Ammon's horn (tissue), 1 donor: ENCODE measurements around the gene SDC3.
A peak's percentile ranks its signal among the peaks of the same experiment; 100 is the strongest.

Experiments
- DNase-seq: peaks from one replicate; pipeline ENCODE4 v3.0.0-alpha.2; 2016; ENCODE audit warnings: low spot score

Gene SDC3

GRCh38 chr1:30847358-30847972, 61.1 kb downstream of the SDC3 start:
- peak; percentile 92 for DNase-seq

- DNase-seq = no peak
Measured at GRCh38 chr1:30846587-30846986, 62.0 kb downstream of the SDC3 start.

- no peak for DNase-seq
Measured at GRCh38 chr1:30845904-30846290, 62.7 kb downstream of the SDC3 start.

GRCh38 chr1:30845237-30845903, 63.2 kb downstream of the SDC3 start:
- no peak for DNase-seq

- DNase-seq = no peak
Measured at GRCh38 chr1:30844631-30845030, 63.9 kb downstream of the SDC3 start.

GRCh38 chr1:30842697-30843354, 65.7 kb downstream of the SDC3 start:
- no peak for DNase-seq

- no peak for DNase-seq
Measured at GRCh38 chr1:30840904-30841598, 67.5 kb downstream of the SDC3 start.

- DNase-seq = no peak
Measured at GRCh38 chr1:30839827-30840359, 68.7 kb downstream of the SDC3 start.

- DNase-seq = no peak
Measured at GRCh38 chr1:30838996-30839395, 69.6 kb downstream of the SDC3 start.

- DNase-seq = no peak
Measured at GRCh38 chr1:30837653-30838052, 70.9 kb downstream of the SDC3 start.

GRCh38 chr1:30834253-30834652, 74.3 kb downstream of the SDC3 start:
- DNase-seq = no peak

- no peak for DNase-seq
Measured at GRCh38 chr1:30830537-30830936, 78.0 kb downstream of the SDC3 start.

GRCh38 chr1:30829889-30830288, 78.7 kb downstream of the SDC3 start:
- DNase-seq = no peak

GRCh38 chr1:30824736-30825429, 83.7 kb downstream of the SDC3 start:
- no peak for DNase-seq

GRCh38 chr1:30823969-30824735, 84.4 kb downstream of the SDC3 start:
- peak; percentile 98 for DNase-seq

GRCh38 chr1:30823627-30823968, 85.0 kb downstream of the SDC3 start:
- DNase-seq = no peak

GRCh38 chr1:30822966-30823581, 85.5 kb downstream of the SDC3 start:
- DNase-seq = peak; percentile 20

GRCh38 chr1:30822006-30822405, 86.6 kb downstream of the SDC3 start:
- DNase-seq = no peak

GRCh38 chr1:30820299-30820698, 88.3 kb downstream of the SDC3 start:
- no peak for DNase-seq
